OCI-LY3 (cell line): ENCODE data around the gene ITM2B.

ENCODE experiments used
- H2AFZ ChIP-seq: fragments of 200-600, 300-600 bp; shearing (Covaris generic); 2 replicates; pipeline ENCODE4 v1.6.0; 2014; ENCODE audit warnings: antibody characterized with exemption, low read depth, low read length
- H3K27ac ChIP-seq: fragments of 200-600, 300-600 bp; sonication (generic); 2 replicates; pipeline ENCODE4 v1.5.1; 2014; ENCODE audit warnings: mild to moderate bottlenecking, low read length, moderate library complexity, mixed read lengths
- H3K27me3 ChIP-seq: fragments of 200-600, 300-600 bp; sonication (generic); 2 replicates; pipeline ENCODE4 v1.6.1; 2014; ENCODE audit warnings: low read depth, low read length, mixed read lengths
- H3K36me3 ChIP-seq: fragments of 200-600, 300-600 bp; sonication (generic); replicated peaks from 2 replicates; pipeline ENCODE3; 2014; ENCODE audit warnings: low read depth, low read length, mixed read lengths
- H3K4me1 ChIP-seq: fragments of 300-600, 200-600 bp; sonication (generic); 2 replicates; pipeline ENCODE4 v1.6.1; 2014; ENCODE audit warnings: low read length, mixed read lengths
- H3K4me2 ChIP-seq: fragments of 200-600, 300-600 bp; sonication (generic); 2 replicates; pipeline ENCODE4 v1.6.1; 2014; ENCODE audit warnings: low read length, mixed read lengths
- H3K4me3 ChIP-seq: fragments of 300-600, 200-600 bp; sonication (generic); 2 replicates; pipeline ENCODE4 v1.5.1; 2014; ENCODE audit warnings: antibody characterized with exemption, mild to moderate bottlenecking, low read length, moderate library complexity
- H3K79me2 ChIP-seq: fragments of 300-600, 200-600 bp; shearing (Covaris generic); 2 replicates; pipeline ENCODE4 v1.6.1; 2014; ENCODE audit warnings: mild to moderate bottlenecking, low read length, mixed read lengths
- H3K9ac ChIP-seq: fragments of 300-600, 200-600 bp; shearing (Covaris generic); 2 replicates; pipeline ENCODE4 v1.6.0; 2014; ENCODE audit warnings: mild to moderate bottlenecking, low read length, moderate library complexity
- H3K9me3 ChIP-seq: fragments of 200-600, 300-600 bp; shearing (Covaris generic); 2 replicates; pipeline ENCODE4 v1.6.1; 2014; ENCODE audit warnings: low read length, mixed read lengths; ENCODE audit not compliant: insufficient read depth
- H4K20me1 ChIP-seq: fragments of 200-600, 300-600 bp; sonication (generic); 2 replicates; pipeline ENCODE4 v1.6.1; 2016; ENCODE audit warnings: low read length, mixed read lengths; ENCODE audit not compliant: insufficient read depth
- CTCF ChIP-seq: fragments of 200-600, 300-600 bp; sonication (generic); IDR thresholded peaks from 2 replicates; pipeline ENCODE4 v1.5.1; 2014; ENCODE audit warnings: antibody characterized with exemption, low read length, low read depth
- EZH2phosphoT487 ChIP-seq: fragments of 200-600 bp; shearing (Covaris generic); IDR thresholded peaks from 2 replicates; pipeline ENCODE4 v1.6.1; 2018; ENCODE audit warnings: antibody characterized with exemption, mixed run types, low read depth

The ITM2B gene

GRCh38 chr13:48188131-48188530 is 44.9 kb upstream of the ITM2B start:
- no peaks in the 10 kb centered on the region for H4K20me1 ChIP-seq
- H3K4me2 ChIP-seq: no peak overlapping the region
- no peaks in the 10 kb centered on the region for H3K9me3 ChIP-seq
- H3K36me3 ChIP-seq: no peaks in the 10 kb centered on the region
- peak; percentile 21; the same call in 1 of the 2 replicates for TF ChIP-seq EZH2phosphoT487
- no peak for TF ChIP-seq CTCF
- no peaks in the 10 kb centered on the region for H3K79me2 ChIP-seq
- no peak overlapping the region for H3K4me3 ChIP-seq
- no peak overlapping the region for H3K27ac ChIP-seq
- peaks cover 66% of the 10 kb centered on the region for H3K4me1 ChIP-seq
- no peak overlapping the region for H3K9ac ChIP-seq
- no peak overlapping the region for H2AFZ ChIP-seq
- peaks cover 64% of the 10 kb centered on the region for H3K27me3 ChIP-seq

GRCh38 chr13:48188601-48189000 is 44.4 kb upstream of the ITM2B start:
- no peaks in the 10 kb centered on the region for H3K79me2 ChIP-seq
- no peak overlapping the region for H2AFZ ChIP-seq
- no peaks in the 10 kb centered on the region for H3K9me3 ChIP-seq
- H3K27me3 ChIP-seq: peaks cover 66% of the 10 kb centered on the region
- no peaks in the 10 kb centered on the region for H3K36me3 ChIP-seq
- H4K20me1 ChIP-seq: no peaks in the 10 kb centered on the region
- H3K4me3 ChIP-seq: no peak overlapping the region
- no peak overlapping the region for H3K27ac ChIP-seq
- no peak overlapping the region for H3K4me2 ChIP-seq
- H3K9ac ChIP-seq: no peak overlapping the region
- no peak for TF ChIP-seq CTCF
- TF ChIP-seq EZH2phosphoT487: no peak
- H3K4me1 ChIP-seq: peaks cover 66% of the 10 kb centered on the region

GRCh38 chr13:48189171-48189570 is 43.8 kb upstream of the ITM2B start:
- Histone ChIP-seq H3K4me2 (no peak overlapping the region), H2AFZ (no peak overlapping the region), H3K9me3 (no peaks in the 10 kb centered on the region), H3K36me3 (no peaks in the 10 kb centered on the region), H3K79me2 (no peaks in the 10 kb centered on the region), H3K27me3 (peaks cover 66% of the 10 kb centered on the region), H3K27ac (no peak overlapping the region), H3K4me1 (peaks cover 66% of the 10 kb centered on the region), H4K20me1 (no peaks in the 10 kb centered on the region), H3K4me3 (no peak overlapping the region), H3K9ac (no peak overlapping the region)
- no peak for TF ChIP-seq EZH2phosphoT487
- no peak for TF ChIP-seq CTCF

- Histone ChIP-seq H3K4me1 (peaks cover 45% of the 10 kb centered on the region), H3K27me3 (peaks cover 74% of the 10 kb centered on the region), H3K27ac (no peak overlapping the region), H3K36me3 (no peaks in the 10 kb centered on the region), H4K20me1 (no peaks in the 10 kb centered on the region), H3K9me3 (no peaks in the 10 kb centered on the region), H3K79me2 (no peaks in the 10 kb centered on the region), H3K4me3 (no peak overlapping the region), H3K9ac (no peak overlapping the region), H3K4me2 (peak overlapping the region; percentile 50), H2AFZ (no peak overlapping the region)
- TF ChIP-seq CTCF: no peak
- TF ChIP-seq EZH2phosphoT487: no peak
These were observed 40.5 kb upstream of the ITM2B start for GRCh38 chr13:48192411-48192935.
